H1 (cell line): Measurements from ENCODE around the gene HARS2.
"Not testable (repeated sequence)": the region's sequence is repeated elsewhere in the genome, so short reads cannot be mapped to it uniquely, and the experiment has no call there.

Experiments used
- CTCF ChIP-seq, 3 experiments: IDR thresholded peaks; 1 replicate in 2 of 3; 2 replicates in 1 of 3; pipeline versions ENCODE4 v1.5.1 to v1.6.1; 2011; ENCODE audit warnings: low read length in 3 of 3, mild to moderate bottlenecking in 3 of 3, inconsistent platforms in 2 of 3, low read depth in 1 of 3, moderate library complexity in 1 of 3; ENCODE audit not compliant: insufficient read depth in 1 of 3; ENCODE audit errors: control extremely low read depth in 1 of 3
- EP300 ChIP-seq, 2 experiments: IDR thresholded peaks; 1 replicate in 1 of 2; 2 replicates in 1 of 2; pipeline ENCODE4 v1.6.1; 2011 to 2012; ENCODE audit warnings: low read depth in 2 of 2, low read length in 2 of 2, mild to moderate bottlenecking in 2 of 2, borderline replicate concordance in 1 of 2, inconsistent platforms in 1 of 2, moderate library complexity in 1 of 2
- EZH2 ChIP-seq: fragments of 200-600 bp; sonication (generic); IDR thresholded peaks from 2 replicates; pipeline ENCODE4 v1.7.1; 2012; ENCODE audit warnings: low read depth, mild to moderate bottlenecking, moderate library complexity, low read length, inconsistent platforms; ENCODE audit not compliant: severe bottlenecking
- POLR2AphosphoS5 ChIP-seq: IDR thresholded peaks from 2 replicates; pipeline ENCODE4 v1.6.1; 2011; ENCODE audit warnings: low read depth, low read length
- SRF ChIP-seq: IDR thresholded peaks from 2 replicates; pipeline ENCODE4 v1.6.1; 2011; ENCODE audit warnings: mild to moderate bottlenecking, low read depth, low read length, moderate library complexity

GRCh38 chr5:140671035-140671434 lies 20.2 kb upstream of the HARS2 start:
- TF ChIP-seq POLR2AphosphoS5; CTCF (IDR thresholded peaks at IDR 0.05; ENCODE audit: control extremely low read depth in 1 of 3, insufficient read depth in 1 of 3, low read depth in 1 of 3, low read length in 3 of 3); EP300 (IDR thresholded peaks at IDR 0.05; ENCODE audit: borderline replicate concordance in 1 of 2, low read depth in 2 of 2, low read length in 2 of 2); EZH2; SRF: not testable (repeated sequence)
